Testis (tissue), 3 donors: ENCODE data around the gene CREB3L4. TPM values are rescaled to one million over a fixed set of nuclear protein-coding genes. Genes with fewer than 3 reads are reported as not detected.

Experiments used
- DNase-seq: peaks from one replicate; pipeline ENCODE4 v3.0.0-alpha.2; 2019
- H3K27ac ChIP-seq, 2 donors: fragments of 200-600 bp; sonication (generic); one replicate each; pipeline ENCODE4 v1.5.1; 2019
- H3K27me3 ChIP-seq: fragments of 200-600 bp; sonication (generic); one replicate; pipeline ENCODE4 v1.5.1; 2019
- H3K36me3 ChIP-seq: fragments of 200-600 bp; sonication (generic); one replicate; pipeline ENCODE4 v1.5.1; 2017; ENCODE audit warnings: low read depth; ENCODE audit errors: missing control alignments
- H3K4me1 ChIP-seq: fragments of 200-600 bp; sonication (generic); one replicate; pipeline ENCODE4 v1.5.1; 2019
- H3K4me3 ChIP-seq, 2 donors: fragments of 200-600 bp; sonication (generic); one replicate each; pipeline ENCODE4 v1.5.1; 2017 to 2019
- H3K9me3 ChIP-seq: fragments of 200-600 bp; sonication (generic); one replicate; pipeline ENCODE4 v1.5.1; 2017
- POLR2A ChIP-seq: fragments of 450-650 bp; IDR thresholded peaks from one replicate; pipeline ENCODE4 v1.6.1; 2017; ENCODE audit warnings: antibody characterized with exemption, mild to moderate bottlenecking, moderate library complexity
- WGBS, 2 donors: methylation state at CpG; one replicate each; pipeline ENCODE4 v1.1.5; 2018; 5-methylcytosine and 5-hydroxymethylcytosine counted together
- intact Hi-C: fragments of 100-400 bp; cut with DNase I; formaldehyde crosslinking; loops from one replicate; pipeline ENCODE4 v1.15.1; 2023; ENCODE audit warnings: low total_unique reads
- microRNA-seq, 2 donors: library from miRNA; unstranded; fragments of <30 nt; microRNA quantifications; one replicate each; pipeline ENCODE4, GENCODE V29; 2016; ENCODE audit warnings: borderline number of aligned reads in 2 of 2, borderline replicate concordance in 1 of 2
- polyA plus RNA-seq: library from polyadenylated mRNA; stranded (reverse); fragments of 350-450 nt; fragmentation: Illumina TruSeq; extraction: RNeasy Lipid Tissue Mini Kit (QIAGEN cat#74804); gene quantifications from one replicate; pipeline ENCODE4 v1.2.3, GENCODE V29; 2014; ENCODE audit warnings: low read depth, low replicate concordance; ENCODE audit not compliant: insufficient read depth
- small RNA-seq, 2 donors: library from RNA; depleted of rRNA; stranded (forward); fragments of <200 nt; gene quantifications; one replicate each; pipeline ENCODE3, GENCODE V24; 2016
- total RNA-seq, 2 donors: library from RNA; depleted of rRNA; stranded (reverse); fragments of >200 nt; gene quantifications; one replicate each; pipeline ENCODE4 v1.2.3, GENCODE V29; 2016
- TF ChIP-seq, protein P1 (sequence below), 3 experiments: fragments of 450-650 bp in 2 of 3; fragments of 200-600 bp in 1 of 3; sonication (generic) in 1 of 3; IDR thresholded peaks; one replicate each; pipeline ENCODE4 v1.5.1; 2016 to 2019; ENCODE audit warnings: antibody characterized with exemption in 3 of 3, mild to moderate bottlenecking in 2 of 3, moderate library complexity in 1 of 3

The CREB3L4 gene
- total and polyA plus RNA-seq, 3 donors from 2014 or later, result 15.6 to 24.6 (median 22.2) TPM

DNA sequence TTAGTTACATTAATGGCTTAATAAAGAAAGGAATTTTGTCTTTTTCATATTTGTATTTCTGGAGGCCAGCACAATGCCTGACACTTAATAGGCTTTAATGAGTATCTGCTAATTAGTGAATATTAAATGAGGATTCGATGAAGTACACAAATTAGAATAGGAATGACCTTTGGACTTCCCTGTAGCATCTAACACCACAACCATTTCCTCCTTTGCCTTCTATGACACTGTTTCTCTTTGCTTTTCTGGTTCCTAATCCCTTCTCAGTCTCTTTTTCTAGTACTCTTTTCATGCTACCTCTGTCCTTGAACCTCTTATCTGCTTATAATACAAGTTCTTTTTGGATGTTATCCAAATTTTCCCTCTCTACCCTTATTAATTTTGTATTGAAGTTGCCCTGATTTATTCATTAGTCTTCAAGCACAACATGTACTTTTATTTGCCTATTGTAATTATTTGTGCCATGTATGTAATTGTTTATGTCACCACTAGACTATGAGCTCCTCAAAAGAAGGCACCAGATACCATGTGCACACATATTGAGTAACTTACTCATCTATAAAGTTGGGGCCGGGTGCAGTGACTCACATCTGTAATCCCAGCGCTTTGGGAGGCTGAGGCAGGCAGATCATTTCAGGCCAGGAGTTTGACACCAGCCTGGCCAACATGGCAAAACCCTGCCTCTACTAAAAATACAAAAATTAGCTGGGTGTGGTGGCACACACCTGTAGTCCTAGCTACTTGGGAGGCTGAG lies 46.6 kb downstream of the CREB3L4 start:
- Histone ChIP-seq H3K27ac (no peak overlapping the region), H3K4me3 (no peak overlapping the region), H3K27me3 (no peaks in the 10 kb centered on the region), H3K4me1 (no peaks in the 10 kb centered on the region), H3K36me3 (no peaks in the 10 kb centered on the region), H3K9me3 (no peaks in the 10 kb centered on the region)
- intact Hi-C loops, result no loop called here
- no peak for DNase-seq
- TF ChIP-seq POLR2A, result no peak
- TF ChIP-seq, protein P1, sequence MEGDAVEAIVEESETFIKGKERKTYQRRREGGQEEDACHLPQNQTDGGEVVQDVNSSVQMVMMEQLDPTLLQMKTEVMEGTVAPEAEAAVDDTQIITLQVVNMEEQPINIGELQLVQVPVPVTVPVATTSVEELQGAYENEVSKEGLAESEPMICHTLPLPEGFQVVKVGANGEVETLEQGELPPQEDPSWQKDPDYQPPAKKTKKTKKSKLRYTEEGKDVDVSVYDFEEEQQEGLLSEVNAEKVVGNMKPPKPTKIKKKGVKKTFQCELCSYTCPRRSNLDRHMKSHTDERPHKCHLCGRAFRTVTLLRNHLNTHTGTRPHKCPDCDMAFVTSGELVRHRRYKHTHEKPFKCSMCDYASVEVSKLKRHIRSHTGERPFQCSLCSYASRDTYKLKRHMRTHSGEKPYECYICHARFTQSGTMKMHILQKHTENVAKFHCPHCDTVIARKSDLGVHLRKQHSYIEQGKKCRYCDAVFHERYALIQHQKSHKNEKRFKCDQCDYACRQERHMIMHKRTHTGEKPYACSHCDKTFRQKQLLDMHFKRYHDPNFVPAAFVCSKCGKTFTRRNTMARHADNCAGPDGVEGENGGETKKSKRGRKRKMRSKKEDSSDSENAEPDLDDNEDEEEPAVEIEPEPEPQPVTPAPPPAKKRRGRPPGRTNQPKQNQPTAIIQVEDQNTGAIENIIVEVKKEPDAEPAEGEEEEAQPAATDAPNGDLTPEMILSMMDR (IDR thresholded peaks at IDR 0.05), result no peak
- 69 to 78% methylated on average over 3 of the region's 3 CpGs for WGBS, 2 donors

DNA sequence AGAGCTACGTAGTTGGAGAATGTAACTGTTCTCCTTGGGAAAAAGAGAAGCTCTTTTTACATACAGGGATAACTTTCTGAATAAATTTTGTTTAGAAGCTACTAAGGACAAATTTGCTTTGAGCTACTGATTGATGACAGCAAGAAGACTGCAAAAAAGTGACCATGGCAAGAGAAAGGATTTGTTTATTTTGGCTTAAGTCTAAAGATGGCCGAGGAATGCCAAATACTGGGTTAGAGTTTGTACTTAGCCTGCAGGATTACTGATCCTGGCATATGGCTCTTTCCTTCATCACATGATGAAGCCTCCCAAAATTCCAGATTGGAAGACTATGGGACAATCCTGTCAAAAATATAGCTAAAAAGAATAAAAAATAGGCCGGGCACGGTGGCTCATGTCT lies 51.6 kb downstream of the CREB3L4 start:
- Histone ChIP-seq H3K9me3 (no peaks in the 10 kb centered on the region), H3K36me3 (no peaks in the 10 kb centered on the region), H3K27me3 (no peaks in the 10 kb centered on the region), H3K4me1 (no peaks in the 10 kb centered on the region), H3K4me3 (no peak overlapping the region), H3K27ac (no peak overlapping the region)
- DNase-seq, result no peak
- WGBS, 2 donors, result 64 to 69% methylated on average over 4 of the region's 4 CpGs
- intact Hi-C loops, result no loop called here
- TF ChIP-seq, protein P1 (IDR thresholded peaks at IDR 0.05), result no peak
- no peak for TF ChIP-seq POLR2A

DNA sequence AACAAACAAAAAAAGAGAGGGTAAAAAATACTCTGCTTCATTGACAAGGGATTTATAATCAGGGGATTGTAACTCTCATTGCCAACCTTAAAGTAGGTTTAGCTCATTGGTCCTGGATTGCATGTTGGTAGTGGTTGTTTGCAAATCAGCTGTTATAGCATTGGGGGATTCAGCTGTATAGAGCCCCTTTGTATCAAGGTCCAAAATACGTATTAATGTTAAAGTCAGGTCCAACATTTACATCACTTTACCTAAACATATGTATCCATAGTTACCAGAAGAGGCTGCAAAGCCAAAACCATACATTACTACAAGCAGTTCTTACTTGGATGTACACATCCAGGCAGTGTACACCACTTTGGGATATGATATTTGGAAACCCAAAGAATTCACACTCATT lies 52.2 kb downstream of the CREB3L4 start:
- Histone ChIP-seq H3K9me3 (no peaks in the 10 kb centered on the region), H3K36me3 (no peaks in the 10 kb centered on the region), H3K4me1 (no peaks in the 10 kb centered on the region), H3K27ac (no peak overlapping the region), H3K4me3 (no peak overlapping the region), H3K27me3 (no peaks in the 10 kb centered on the region)
- no peak for TF ChIP-seq POLR2A
- TF ChIP-seq, protein P1 (IDR thresholded peaks at IDR 0.05), result no peak
- no peak for DNase-seq
- intact Hi-C loops, result no loop called here
- 85 to 96% methylated on average over 1 of the region's 1 CpG for WGBS, 2 donors

Small RNA genes lying within 50 kb of the gene (microRNA-seq; reads per million reads assigned to microRNA genes)
- gene MIR6737, result 0.70 to 2.1 reads per million in 2 donors

Small RNA genes lying within 50 kb of the gene (small RNA-seq; reads per million reads assigned to genes)
- gene MIR6737, result 0 reads per million in 2 donors

Other genes starting within 250 kb of the CREB3L4 start
- 100 to 1,000 TPM; 113 to 121 TPM for gene INTS3, start 239.9 kb upstream of the CREB3L4 start, total RNA-seq
- gene INTS3, start 239.9 kb upstream of the CREB3L4 start, polyA plus RNA-seq, result 66.1 TPM
- 10 to 100 TPM; 38.5 to 54.9 TPM for gene SLC27A3, start 192.5 kb upstream of the CREB3L4 start, total RNA-seq
- gene SLC27A3, start 192.5 kb upstream of the CREB3L4 start, polyA plus RNA-seq, result 83.3 TPM
- gene GATAD2B, start 44.9 kb upstream of the CREB3L4 start, total RNA-seq, result 10 to 100 TPM; 32.1 to 37.4 TPM
- gene GATAD2B, start 44.9 kb upstream of the CREB3L4 start, polyA plus RNA-seq, result 26.5 TPM
- 10 to 100 TPM; 54.5 to 59.0 TPM for gene DENND4B, start 21.2 kb upstream of the CREB3L4 start, total RNA-seq
- gene DENND4B, start 21.2 kb upstream of the CREB3L4 start, polyA plus RNA-seq, result 25.4 TPM
- gene CRTC2, start 9.3 kb upstream of the CREB3L4 start, total RNA-seq, result 10 to 100 TPM; 32.0 to 49.7 TPM
- gene CRTC2, start 9.3 kb upstream of the CREB3L4 start, polyA plus RNA-seq, result 49.1 TPM
- gene SLC39A1, start 4.4 kb upstream of the CREB3L4 start, total RNA-seq, result 10 to 100 TPM; 46.5 to 62.5 TPM
- 54.5 TPM for gene SLC39A1, start 4.4 kb upstream of the CREB3L4 start, polyA plus RNA-seq
- 100 to 1,000 TPM; 159 to 212 TPM for gene JTB, start 9.8 kb downstream of the CREB3L4 start, total RNA-seq
- gene JTB, start 9.8 kb downstream of the CREB3L4 start, polyA plus RNA-seq, result 78.6 TPM
- 10 to 100 TPM; 37.6 to 45.2 TPM for gene RAB13, start 18.4 kb downstream of the CREB3L4 start, total RNA-seq
- 82.8 TPM for gene RAB13, start 18.4 kb downstream of the CREB3L4 start, polyA plus RNA-seq
- gene RPS27, start 22.9 kb downstream of the CREB3L4 start, total RNA-seq, result 1,000 to 10,000 TPM in 1 of 2 donors, 100 to 1,000 TPM in 1; 779 to 1,544 TPM
- gene RPS27, start 22.9 kb downstream of the CREB3L4 start, polyA plus RNA-seq, result 3,589 TPM
- gene NUP210L, start 187.2 kb downstream of the CREB3L4 start, total RNA-seq, result 10 to 100 TPM; 23.0 to 24.4 TPM
- gene NUP210L, start 187.2 kb downstream of the CREB3L4 start, polyA plus RNA-seq, result 77.2 TPM
- gene TPM3, start 224.2 kb downstream of the CREB3L4 start, total RNA-seq, result 100 to 1,000 TPM; 290 to 356 TPM
- 266 TPM for gene TPM3, start 224.2 kb downstream of the CREB3L4 start, polyA plus RNA-seq
- gene CFAP141, start 238.4 kb downstream of the CREB3L4 start, total RNA-seq, result 1 to 10 TPM; 4.0 to 8.4 TPM
- gene CFAP141, start 238.4 kb downstream of the CREB3L4 start, polyA plus RNA-seq, result 38.3 TPM